CD4-positive, alpha-beta T cell treated with Interleukin-17A for 1 hour (primary cell): ENCODE results near the gene STRN3.

ENCODE experiments used
- DNase-seq: peaks from one replicate; pipeline ENCODE4 v3.0.0-alpha.2; 2020

The STRN3 gene

GRCh38 chr14:30869551-30870155 is 156.5 kb downstream of the STRN3 start:
- DNase-seq, result no peak

GRCh38 chr14:30868736-30869135 is 157.4 kb downstream of the STRN3 start:
- DNase-seq, result no peak

GRCh38 chr14:30864934-30865333 is 161.2 kb downstream of the STRN3 start:
- DNase-seq, result no peak

GRCh38 chr14:30861200-30861599 is 165.0 kb downstream of the STRN3 start:
- no peak for DNase-seq

- DNase-seq, result no peak
Measured at GRCh38 chr14:30855345-30856037, 170.7 kb downstream of the STRN3 start.

GRCh38 chr14:30854492-30854891 is 171.7 kb downstream of the STRN3 start:
- DNase-seq, result no peak

GRCh38 chr14:30853946-30854345 is 172.2 kb downstream of the STRN3 start:
- no peak for DNase-seq

- DNase-seq, result no peak
Measured at GRCh38 chr14:30849983-30850382, 176.2 kb downstream of the STRN3 start.

GRCh38 chr14:30849354-30849753 is 176.8 kb downstream of the STRN3 start:
- DNase-seq, result no peak

GRCh38 chr14:30848449-30849240 is 177.5 kb downstream of the STRN3 start:
- DNase-seq, result no peak
